K562 (cell line): Measurements from ENCODE around the gene BANP. TPM values are rescaled to one million over a fixed set of nuclear protein-coding genes. Genes with fewer than 3 reads are reported as not detected.

Experiments used
- ATAC-seq: fragments of 200-7000 bp; cut with Tn5 transposase; 3 replicates; pipeline ENCODE4 v1.9.1; 2020; ENCODE audit warnings: moderate library complexity
- BruUV-seq: library from RNA; stranded (reverse); fragments of 400-500 nt; replicated peaks from 2 replicates; lab custom pipeline; 2021; lab: Mats Ljungman, UMichigan
- CTCF ChIA-PET: fragments of 300-600 bp; formaldehyde crosslinking; extraction: SDS; loops from one replicate; lab custom pipeline; 2021; ENCODE audit warnings: low intra/inter-chr PET ratio; lab: Yijun Ruan, JAX
- POLR2A ChIA-PET: fragments of 300-600, 350-650 bp; sonication (Branson Sonifier 250); formaldehyde crosslinking; extraction: SDS; loops from one replicate; lab custom pipeline; 2021; ENCODE audit warnings: antibody characterized with exemption, inconsistent platforms; lab: Yijun Ruan, JAX
- DNase-seq, 4 experiments: peaks; one replicate each; pipeline versions ENCODE4 v3.0.0 to v3.0.0-alpha.2; 2011 to 2018; ENCODE audit warnings: low spot score in 3 of 4, mixed read lengths in 3 of 4; ENCODE audit errors: extremely low read depth in 1 of 4
- FAIRE-seq: peaks from 2 replicates; lab custom pipeline; 2011; peaks lifted over from hg19 to GRCh38; lab: Jason Lieb, UNC
- H2AFZ ChIP-seq: 2 replicates; pipeline ENCODE4 v1.6.0; 2011; ENCODE audit warnings: low read depth, low read length, control low read depth, inconsistent platforms
- H3K27ac ChIP-seq: fragments of 200-600 bp; 3 replicates; pipeline ENCODE4 v1.8.0; 2011; ENCODE audit warnings: low read depth, mild to moderate bottlenecking, control low read depth, inconsistent platforms, low read length, moderate library complexity, mixed read lengths; ENCODE audit errors: extremely low read depth
- H3K27me3 ChIP-seq, 2 experiments: fragments of 300-600 bp in 1 of 2; 2 replicates in 1 of 2; 3 replicates in 1 of 2; pipeline versions ENCODE4 v1.6.0 to v1.8.0; 2011; ENCODE audit warnings: inconsistent platforms in 2 of 2, low read length in 2 of 2, mild to moderate bottlenecking in 1 of 2, mixed read lengths in 1 of 2, moderate library complexity in 1 of 2; ENCODE audit not compliant: control insufficient read depth in 2 of 2, insufficient read depth in 2 of 2
- H3K36me3 ChIP-seq: fragments of 300-600 bp; 3 replicates; pipeline ENCODE4 v1.8.0; 2011; ENCODE audit warnings: mild to moderate bottlenecking, low read length, inconsistent platforms; ENCODE audit not compliant: control insufficient read depth, insufficient read depth
- H3K4me1 ChIP-seq, 2 experiments: fragments of 200-600 bp in 1 of 2; replicated peaks in 1 of 2; 2 replicates in 1 of 2; 3 replicates in 1 of 2; pipeline versions ENCODE4 v1.5.1 to v1.8.0; 2011; ENCODE audit warnings: inconsistent platforms in 2 of 2, low read length in 2 of 2, mild to moderate bottlenecking in 1 of 2, mixed read lengths in 1 of 2, moderate library complexity in 1 of 2; ENCODE audit not compliant: control insufficient read depth in 2 of 2, insufficient read depth in 2 of 2
- H3K4me2 ChIP-seq: 2 replicates; pipeline ENCODE4 v1.6.1; 2011; ENCODE audit warnings: low read length, control low read depth, inconsistent platforms, mixed read lengths; ENCODE audit not compliant: insufficient read depth
- H3K4me3 ChIP-seq: fragments of 200-600 bp; sonication (generic), shearing (Covaris generic); 2 replicates; pipeline ENCODE4 v1.5.1; 2016; ENCODE audit warnings: control low read depth, inconsistent platforms
- H3K79me2 ChIP-seq: fragments of 200-600 bp; 3 replicates; pipeline ENCODE4 v1.8.0; 2011; ENCODE audit warnings: low read length, inconsistent platforms; ENCODE audit not compliant: control insufficient read depth, insufficient read depth
- H3K9ac ChIP-seq, 2 experiments: 2 replicates each; pipeline versions ENCODE4 v1.6.0 to v1.6.1; 2011; ENCODE audit warnings: low read depth in 2 of 2, low read length in 2 of 2, control low read depth in 1 of 2, inconsistent platforms in 1 of 2, mild to moderate bottlenecking in 1 of 2, mixed read lengths in 1 of 2; ENCODE audit not compliant: insufficient read depth in 1 of 2
- H3K9me1 ChIP-seq: one replicate; pipeline ENCODE4 v1.6.0; 2011; ENCODE audit warnings: inconsistent platforms, mild to moderate bottlenecking, low read length, moderate library complexity; ENCODE audit not compliant: control insufficient read depth, insufficient read depth
- H3K9me3 ChIP-seq: replicated peaks from 2 replicates; pipeline ENCODE4 v1.5.1; 2011; ENCODE audit warnings: low read depth, low read length, inconsistent platforms; ENCODE audit not compliant: control insufficient read depth, insufficient read depth
- H4K20me1 ChIP-seq: replicated peaks from 2 replicates; pipeline ENCODE4 v1.6.1; 2011; ENCODE audit warnings: low read length, inconsistent platforms, mixed read lengths; ENCODE audit not compliant: control insufficient read depth, insufficient read depth
- CREBBP ChIP-seq: IDR thresholded peaks from one replicate; pipeline ENCODE4 v1.6.1; 2012; ENCODE audit warnings: low read depth, mild to moderate bottlenecking, control low read depth, inconsistent platforms, low read length
- ETS2 ChIP-seq: IDR thresholded peaks from 2 replicates; pipeline ENCODE4 v1.6.1; 2016; ENCODE audit warnings: borderline replicate concordance, missing genetic modification characterization, mild to moderate bottlenecking, moderate library complexity, missing compliant biosample characterization; ENCODE audit not compliant: poor library complexity, severe bottlenecking
- IRF9 ChIP-seq: fragments of 450-650 bp; IDR thresholded peaks from 2 replicates; pipeline ENCODE4 v1.6.1; 2016; ENCODE audit warnings: missing biosample characterization, missing genetic modification characterization
- MAZ ChIP-seq, 2 experiments: fragments of 450-650 bp in 1 of 2; sonication (generic) in 1 of 2; formaldehyde crosslinking; IDR thresholded peaks in 1 of 2; conservative IDR thresholded peaks in 1 of 2; 2 replicates each; pipeline versions ENCODE4 v1.4.0 to v1.5.0; 2020; ENCODE audit warnings: mild to moderate bottlenecking in 1 of 2, missing genetic modification reagents in 1 of 2
- NR3C1 ChIP-seq: sonication (generic); formaldehyde crosslinking; IDR thresholded peaks from 2 replicates; pipeline ENCODE4 v1.8.1; 2022; ENCODE audit warnings: missing genetic modification reagents
- POLR2B ChIP-seq: fragments of 450-650 bp; IDR thresholded peaks from 2 replicates; pipeline ENCODE4 v1.6.1; 2018; ENCODE audit warnings: low read depth; ENCODE audit not compliant: partially characterized antibody
- PTRF ChIP-seq: fragments of 450-650 bp; IDR thresholded peaks from 2 replicates; pipeline ENCODE4 v1.6.1; 2016; ENCODE audit warnings: mild to moderate bottlenecking, missing genetic modification characterization, missing compliant biosample characterization
- RBFOX2 ChIP-seq: fragments of 200-400 bp; formaldehyde crosslinking; IDR thresholded peaks from 2 replicates; pipeline ENCODE4 v1.6.1; 2017; ENCODE audit warnings: low read depth, mild to moderate bottlenecking, low read length, moderate library complexity
- RCOR1 ChIP-seq, 2 experiments: IDR thresholded peaks; 2 replicates each; pipeline ENCODE4 v1.6.1; 2012; ENCODE audit warnings: low read depth in 2 of 2, low read length in 2 of 2, borderline replicate concordance in 1 of 2, improper control_type of control experiment in 1 of 2
- TCFL5 ChIP-seq: fragments of 250-450 bp; sonication (Bioruptor Pico); conservative IDR thresholded peaks from 2 replicates; pipeline ENCODE4 v1.6.1; 2021; ENCODE audit warnings: mild to moderate bottlenecking, moderate library complexity, matching md5 sums
- WGBS: fragments of 100-300 bp; shearing (Covaris generic); methylation state at CpG from one replicate; pipeline ENCODE4 v1.1.6; 2016; ENCODE audit warnings: low coverage, mixed read lengths; ENCODE audit not compliant: insufficient coverage; ENCODE audit errors: missing lambda C conversion rate; 5-methylcytosine and 5-hydroxymethylcytosine counted together
- in situ Hi-C: fragments of 300-500 bp; cut with MboI; formaldehyde crosslinking; loops from 4 replicates; pipeline ENCODE4 v1.15.0; 2018; ENCODE audit warnings: inconsistent platforms, mixed read lengths
- intact Hi-C: fragments of 100-400 bp; cut with micrococcal nuclease; formaldehyde crosslinking; loops from 2 replicates; pipeline ENCODE4 v1.14.2; 2022
- polyA plus RNA-seq, 8 experiments: library from polyadenylated mRNA; depleted of rRNA in 4 of 8; stranded (reverse) in 5 of 8; unstranded in 3 of 8; fragments of >200 nt; fragmentation: Nextera tagmentation in 2 of 8; fragmentation: Illumina TruSeq in 1 of 8; extraction: Ambion mirVana in 2 of 8; extraction: Trizol in 1 of 8; gene quantifications; 2 replicates each; pipeline versions ENCODE4 v1.2.1 to v1.2.3, GENCODE V29; 2011 to 2014; ENCODE audit warnings: inconsistent platforms in 1 of 8, missing spikeins in 1 of 8
- total RNA-seq, 7 experiments: library from RNA; depleted of rRNA in 6 of 7; stranded (reverse); fragments of >200 nt in 6 of 7; fragmentation: Illumina TruSeq in 2 of 7; extraction: Trizol in 2 of 7; gene quantifications; 2 replicates each; pipeline versions ENCODE4 v1.2.1 to v1.2.3, GENCODE V29; 2011 to 2021; ENCODE audit warnings: low replicate concordance in 1 of 7

Gene BANP
- total and polyA plus RNA-seq, 9 of the 15 experiments (the other 6 are each of a cell fraction or from before 2014, with no cell fraction given), result 4.6 to 22.1 (median 15.6) TPM

GRCh38 chr16:88067530-88068411 lies 116.5 kb downstream of the BANP start:
- Histone ChIP-seq H3K79me2 (no peaks in the 10 kb centered on the region), H3K4me1 (peaks cover 0 to 8% of the 10 kb centered on the region in 2 experiments; a peak in 2 of 5 replicates), H3K9me1 (peaks cover 6% of the 10 kb centered on the region), H3K36me3 (peaks cover 11% of the 10 kb centered on the region; the same call in 2 of the 3 replicates), H3K4me2 (no peak overlapping the region), H3K27ac (no peak overlapping the region), H3K27me3 (no peaks in the 10 kb centered on the region), H3K4me3 (no peak overlapping the region), H3K9ac (no peak overlapping the region), H2AFZ (no peak overlapping the region), H4K20me1 (0 out of 2 replicates have a peak, but pooled peaks cover 6% of the 10 kb centered on the region), H3K9me3 (no peaks in the 10 kb centered on the region)
- ChIA-PET POLR2A (interaction anchor here (0.6 kb wide), 2 partner anchors 9 to 113 kb away, joined by 3 read pairs; no protein-coding TSS in a partner anchor), CTCF (no interaction called here)
- no peak for TF ChIP-seq IRF9 (tag)
- TF ChIP-seq POLR2B, result no peak
- no peak for TF ChIP-seq CREBBP
- no peak for TF ChIP-seq NR3C1 (CRISPR knock-in tag)
- TF ChIP-seq RBFOX2, result no peak
- no peak for TF ChIP-seq TCFL5 (CRISPR knock-in tag)
- no peak for TF ChIP-seq PTRF
- no peak for TF ChIP-seq MAZ (CRISPR knock-in tag; conservative IDR thresholded peaks at IDR 0.05 in 1 of 2, IDR thresholded peaks at IDR 0.05 in 1 of 2)
- TF ChIP-seq ETS2, result no peak
- no peak for TF ChIP-seq RCOR1 (IDR thresholded peaks at IDR 0.05; ENCODE audit: borderline replicate concordance in 1 of 2, low read depth in 2 of 2, low read length in 2 of 2)
- ATAC-seq (no peak), FAIRE-seq (no peak), DNase-seq (no peak)
- in situ Hi-C loops, result no loop called here
- WGBS, result 85% methylated on average over 28 of the region's 40 CpGs
- BruUV-seq, result no TSS peak
- intact Hi-C loops, result no loop called here
